ENCODE data around the gene ABCA1. TPM values are rescaled to one million over a fixed set of nuclear protein-coding genes. Genes with fewer than 3 reads are reported as not detected.

Gene ABCA1
- total RNA-seq, 1 experiment from 2014 or later = 3.6 TPM

Other genes with a start within 250 kb of the ABCA1 start
- not detected in 2 replicates for gene OR13D1, start 233.6 kb downstream of the ABCA1 start, total RNA-seq (2014; rRNA removed; shearing (Covaris generic))
- gene NIPSNAP3A, start 180.5 kb downstream of the ABCA1 start, total RNA-seq (2014; rRNA removed; shearing (Covaris generic)) = 19.0 and 20.4 TPM in 2 replicates
- 0.59 and 0.81 TPM in 2 replicates for gene NIPSNAP3B, start 164.0 kb downstream of the ABCA1 start, total RNA-seq (2014; rRNA removed; shearing (Covaris generic))

All from H7 (cell line).